Peyer's patch (tissue), 4 donors: ENCODE measurements around the gene PARD6A.

ENCODE experiments used
- CTCF ChIP-seq, 6 experiments: fragments of 450-650 bp in 4 of 6; fragments of 200-600 bp in 2 of 6; sonication (generic) in 1 of 6; IDR thresholded peaks; one replicate each; pipeline ENCODE4 v1.5.1; 2017 to 2019; ENCODE audit warnings: antibody characterized with exemption in 6 of 6, mild to moderate bottlenecking in 3 of 6, moderate library complexity in 1 of 6
- POLR2A ChIP-seq, 2 donors: fragments of 450-650 bp; IDR thresholded peaks; one replicate each; pipeline ENCODE4 v1.5.1; 2017; ENCODE audit warnings: antibody characterized with exemption in 2 of 2, mild to moderate bottlenecking in 2 of 2, moderate library complexity in 2 of 2

GRCh38 chr16:67710607-67711006, 49.8 kb downstream of the PARD6A start:
- TF ChIP-seq CTCF (IDR thresholded peaks at IDR 0.05) (no peak), POLR2A (IDR thresholded peaks at IDR 0.05) (no peak)
